Measurements from ENCODE around the gene DAP.
"Not testable (repeated sequence)": the region's sequence is repeated elsewhere in the genome, so short reads cannot be mapped to it uniquely, and the experiment has no call there.

Gene DAP

DNA sequence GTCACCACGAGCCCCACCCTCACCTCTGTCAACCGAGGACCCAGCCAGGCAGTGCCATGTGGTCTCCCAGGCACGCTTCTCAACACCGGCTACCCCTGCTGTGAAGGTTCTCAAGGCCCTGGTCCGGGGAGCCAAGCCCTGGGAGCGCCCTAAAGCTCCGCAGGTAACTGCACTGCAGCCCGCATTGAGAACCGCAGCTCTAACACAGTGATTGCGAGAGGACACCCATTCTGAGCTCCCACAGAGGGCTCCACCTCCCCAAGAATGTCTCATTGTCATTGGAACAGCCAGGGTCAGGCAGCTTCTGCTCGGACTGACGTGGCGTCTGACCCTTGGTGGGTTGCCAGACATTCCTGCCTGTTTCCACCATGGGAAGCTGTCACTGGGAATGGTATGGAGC, 108.9 kb downstream of the DAP start:
- no peaks in the 10 kb centered on the region for H3K9me3 ChIP-seq (ENCODE audit: control insufficient read depth, insufficient read depth, low read length)
- no peaks in the 10 kb centered on the region for H3K27me3 ChIP-seq (ENCODE audit: control insufficient read depth, insufficient read depth, low read length)
- no peaks in the 10 kb centered on the region for H3K4me1 ChIP-seq (ENCODE audit: control insufficient read depth, insufficient read depth, low read length)
- H3K36me3 ChIP-seq (ENCODE audit: control insufficient read depth, insufficient read depth, low read length): peaks cover 9% of the 10 kb centered on the region
- H3K4me3 ChIP-seq (ENCODE audit: low read depth, low read length): no peak overlapping the region
- no peak overlapping the region for H3K9ac ChIP-seq (ENCODE audit: low read depth, low read length)

DNA sequence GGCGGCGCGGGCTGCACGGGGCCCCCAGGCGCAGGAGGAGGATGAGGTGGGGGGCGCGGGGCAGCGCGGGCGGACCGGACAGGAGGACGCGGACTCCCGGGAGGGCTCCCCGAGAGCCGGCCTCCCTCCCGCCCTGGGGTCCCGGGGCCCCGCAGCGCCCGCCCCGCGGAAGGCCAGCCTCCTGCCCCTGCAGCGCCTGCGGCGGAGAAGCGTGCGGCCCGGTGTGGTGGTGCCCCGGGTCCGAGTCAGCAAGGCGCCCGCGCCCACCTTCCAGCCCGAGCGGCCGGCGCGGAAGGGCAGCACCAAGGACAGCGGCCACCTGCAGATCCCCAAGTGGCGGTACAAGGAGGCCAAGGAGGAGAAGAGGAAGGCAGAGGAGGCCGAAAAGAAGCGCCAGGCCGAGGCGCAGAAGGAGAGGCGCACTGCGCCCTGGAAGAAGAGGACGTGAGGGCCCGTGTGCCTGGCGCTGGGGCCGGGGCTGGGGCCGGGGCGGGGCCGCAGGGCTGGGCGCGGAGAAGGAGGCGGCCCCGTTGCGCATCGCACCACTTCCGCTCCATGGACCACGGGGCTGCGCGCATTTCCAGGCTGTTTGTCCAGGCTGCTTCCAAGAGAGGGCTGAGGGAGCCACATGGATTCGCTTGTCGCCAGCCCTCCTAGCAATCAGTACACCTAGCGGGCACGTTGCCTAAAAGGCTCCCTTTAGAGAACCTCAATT, 111.2 kb downstream of the DAP start:
- H3K27me3 ChIP-seq (ENCODE audit: control insufficient read depth, insufficient read depth, low read length): no peaks in the 10 kb centered on the region

DNA sequence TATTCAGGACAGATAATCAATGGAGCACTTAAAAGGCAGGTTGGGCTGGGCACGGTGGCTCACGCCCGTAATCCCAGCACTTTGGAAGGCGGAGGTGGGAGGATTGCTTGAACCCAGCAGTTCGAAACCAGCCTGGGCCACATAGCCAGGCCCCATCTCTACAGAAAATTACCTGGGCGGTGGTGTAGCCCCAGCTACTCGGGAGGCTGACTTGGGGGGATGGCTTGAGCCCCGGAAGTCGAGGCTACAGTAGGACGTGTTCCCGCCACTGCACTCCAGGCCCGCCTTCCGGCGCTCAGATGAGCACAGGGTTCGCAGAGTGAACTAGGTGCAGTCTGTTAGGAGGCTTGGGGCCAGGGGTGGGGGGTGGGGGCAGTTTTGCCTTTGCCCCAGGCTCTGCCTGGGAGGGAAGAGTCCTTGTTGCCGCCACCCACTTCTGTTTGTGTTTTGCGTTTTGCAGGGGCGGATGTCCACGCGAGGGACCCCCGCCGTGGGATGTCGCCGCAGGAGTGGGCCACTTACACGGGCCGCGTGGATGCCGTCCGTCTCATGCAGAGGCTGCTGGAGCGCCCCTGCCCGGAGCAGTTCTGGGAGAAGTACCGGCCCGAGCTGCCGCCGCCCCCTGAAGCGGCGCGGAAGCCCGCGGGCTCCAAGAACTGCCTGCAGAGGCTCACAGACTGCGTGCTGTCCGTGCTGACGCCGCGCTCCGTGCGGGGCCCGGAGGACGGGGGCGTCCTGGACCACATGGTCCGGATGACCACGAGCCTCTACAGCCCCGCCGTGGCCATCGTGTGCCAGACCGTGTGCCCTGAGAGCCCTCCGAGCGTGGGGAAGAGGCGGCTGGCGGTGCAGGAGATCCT, 112.0 kb downstream of the DAP start:
- no peak overlapping the region for H3K4me3 ChIP-seq (ENCODE audit: low read depth, low read length)

More for the DNA sequence above, 111.2 kb downstream of the DAP start:
- H3K36me3 ChIP-seq (ENCODE audit: control insufficient read depth, insufficient read depth, low read length): peaks cover 9% of the 10 kb centered on the region
- H3K9me3 ChIP-seq (ENCODE audit: control insufficient read depth, insufficient read depth, low read length): no peaks in the 10 kb centered on the region
- H3K9ac ChIP-seq (ENCODE audit: low read depth, low read length): no peak overlapping the region
- H3K4me1 ChIP-seq (ENCODE audit: control insufficient read depth, insufficient read depth, low read length): no peaks in the 10 kb centered on the region
- H3K4me3 ChIP-seq (ENCODE audit: low read depth, low read length): no peak overlapping the region

DNA sequence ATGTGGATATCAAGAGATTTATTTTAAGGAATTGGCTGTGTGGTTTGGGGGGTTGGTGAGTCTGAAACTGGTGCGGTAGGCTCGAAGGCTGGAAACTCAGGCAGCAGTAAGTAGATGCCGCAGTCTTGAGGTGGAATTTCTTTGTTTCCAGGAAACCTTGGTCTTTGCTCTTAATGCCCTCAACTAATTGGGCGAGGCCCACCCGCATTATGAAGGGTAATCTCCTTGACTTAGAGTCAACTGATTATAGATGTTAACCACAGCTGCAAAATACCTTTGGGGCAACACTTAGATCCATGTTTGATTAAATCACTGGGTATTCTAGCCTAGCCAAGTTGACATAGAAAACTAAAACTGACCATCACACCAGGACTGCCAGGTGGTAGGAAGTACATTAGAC, 113.4 kb downstream of the DAP start:
- H3K4me3 ChIP-seq (ENCODE audit: low read depth, low read length): no peak overlapping the region
- no peaks in the 10 kb centered on the region for H3K9me3 ChIP-seq (ENCODE audit: control insufficient read depth, insufficient read depth, low read length)
- H3K9ac ChIP-seq (ENCODE audit: low read depth, low read length): no peak overlapping the region
- H3K27me3 ChIP-seq (ENCODE audit: control insufficient read depth, insufficient read depth, low read length): no peaks in the 10 kb centered on the region
- no peaks in the 10 kb centered on the region for H3K4me1 ChIP-seq (ENCODE audit: control insufficient read depth, insufficient read depth, low read length)
- H3K36me3 ChIP-seq (ENCODE audit: control insufficient read depth, insufficient read depth, low read length): peaks cover 3% of the 10 kb centered on the region

More for the DNA sequence above, 112.0 kb downstream of the DAP start:
- no peaks in the 10 kb centered on the region for H3K4me1 ChIP-seq (ENCODE audit: control insufficient read depth, insufficient read depth, low read length)
- H3K27me3 ChIP-seq (ENCODE audit: control insufficient read depth, insufficient read depth, low read length): no peaks in the 10 kb centered on the region
- no peak overlapping the region for H3K9ac ChIP-seq (ENCODE audit: low read depth, low read length)
- H3K9me3 ChIP-seq (ENCODE audit: control insufficient read depth, insufficient read depth, low read length): no peaks in the 10 kb centered on the region
- peaks cover 9% of the 10 kb centered on the region for H3K36me3 ChIP-seq (ENCODE audit: control insufficient read depth, insufficient read depth, low read length)

DNA sequence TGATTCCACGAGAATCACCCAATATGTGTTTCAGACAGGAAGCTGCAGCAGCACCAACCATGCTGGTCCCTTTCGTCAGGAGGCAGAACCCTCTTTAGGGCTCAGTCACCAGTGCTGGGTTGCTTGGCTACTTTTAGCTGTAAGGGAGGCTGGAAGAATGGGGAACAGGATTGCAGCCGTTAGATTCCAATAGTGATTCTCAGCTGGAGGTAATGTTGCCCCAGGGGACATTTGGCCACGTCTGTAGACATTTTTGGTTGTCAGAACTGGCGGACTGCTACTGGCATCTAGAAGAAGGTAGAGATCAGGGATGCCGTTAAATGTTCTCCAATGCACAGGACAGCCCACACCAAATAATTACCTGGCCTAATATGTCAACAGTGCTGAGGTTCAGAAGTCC, 115.4 kb downstream of the DAP start:
- Histone ChIP-seq H3K36me3 (ENCODE audit: control insufficient read depth, insufficient read depth, low read length) (no peaks in the 10 kb centered on the region), H3K27me3 (ENCODE audit: control insufficient read depth, insufficient read depth, low read length) (no peaks in the 10 kb centered on the region), H3K4me1 (ENCODE audit: control insufficient read depth, insufficient read depth, low read length) (no peaks in the 10 kb centered on the region), H3K9me3 (ENCODE audit: control insufficient read depth, insufficient read depth, low read length) (no peaks in the 10 kb centered on the region), H3K4me3 (ENCODE audit: low read depth, low read length) (no peak overlapping the region), H3K9ac (ENCODE audit: low read depth, low read length) (no peak overlapping the region)

DNA sequence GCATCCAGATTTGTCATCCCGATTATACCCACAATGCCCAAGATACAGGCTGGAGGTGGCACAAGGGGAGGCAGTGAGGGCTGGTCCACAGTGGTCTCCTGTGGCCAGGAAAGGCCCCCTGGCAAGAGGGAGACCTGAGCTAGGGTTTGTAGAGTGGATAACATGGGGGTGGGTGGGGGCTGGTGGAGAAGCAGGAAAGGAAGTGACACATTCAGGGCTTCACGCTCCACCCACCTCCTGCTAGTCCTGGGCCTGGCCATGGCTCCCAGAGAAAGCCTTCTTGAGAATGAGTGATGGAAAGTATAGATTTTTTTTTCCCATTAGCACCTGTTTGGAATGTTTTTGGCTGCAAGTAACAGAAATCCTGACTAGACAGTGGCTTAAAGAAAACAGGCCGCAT, 115.9 kb downstream of the DAP start:
- H3K4me3 ChIP-seq (ENCODE audit: low read depth, low read length): no peak overlapping the region
- no peaks in the 10 kb centered on the region for H3K36me3 ChIP-seq (ENCODE audit: control insufficient read depth, insufficient read depth, low read length)
- H3K4me1 ChIP-seq (ENCODE audit: control insufficient read depth, insufficient read depth, low read length): no peaks in the 10 kb centered on the region
- H3K9ac ChIP-seq (ENCODE audit: low read depth, low read length): no peak overlapping the region
- H3K27me3 ChIP-seq (ENCODE audit: control insufficient read depth, insufficient read depth, low read length): no peaks in the 10 kb centered on the region
- H3K9me3 ChIP-seq (ENCODE audit: control insufficient read depth, insufficient read depth, low read length): no peaks in the 10 kb centered on the region

DNA sequence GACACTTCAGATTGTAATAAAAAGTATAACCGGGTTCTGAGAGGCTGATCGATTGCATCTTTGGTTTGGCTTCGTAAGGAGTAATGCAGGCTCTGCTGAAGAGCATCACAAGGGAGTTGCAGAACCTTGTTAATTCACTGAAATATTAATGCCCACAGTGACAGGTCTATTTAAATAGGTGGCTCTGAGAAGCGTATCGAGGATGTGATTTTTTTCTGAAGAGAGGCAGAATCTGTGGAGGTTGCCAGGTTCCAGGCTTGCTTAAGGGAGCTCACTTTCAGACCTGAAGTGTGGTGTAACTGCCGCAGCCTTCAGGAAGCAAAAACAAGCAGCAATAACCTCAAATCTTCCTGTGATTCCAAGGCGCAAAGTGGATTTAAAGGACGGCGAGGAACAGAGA, 116.8 kb downstream of the DAP start:
- H3K27me3 ChIP-seq (ENCODE audit: control insufficient read depth, insufficient read depth, low read length): no peaks in the 10 kb centered on the region
- no peaks in the 10 kb centered on the region for H3K9me3 ChIP-seq (ENCODE audit: control insufficient read depth, insufficient read depth, low read length)
- H3K36me3 ChIP-seq (ENCODE audit: control insufficient read depth, insufficient read depth, low read length): no peaks in the 10 kb centered on the region
- H3K4me3 ChIP-seq (ENCODE audit: low read depth, low read length): no peak overlapping the region
- H3K9ac ChIP-seq (ENCODE audit: low read depth, low read length): no peak overlapping the region
- H3K4me1 ChIP-seq (ENCODE audit: control insufficient read depth, insufficient read depth, low read length): no peaks in the 10 kb centered on the region

DNA sequence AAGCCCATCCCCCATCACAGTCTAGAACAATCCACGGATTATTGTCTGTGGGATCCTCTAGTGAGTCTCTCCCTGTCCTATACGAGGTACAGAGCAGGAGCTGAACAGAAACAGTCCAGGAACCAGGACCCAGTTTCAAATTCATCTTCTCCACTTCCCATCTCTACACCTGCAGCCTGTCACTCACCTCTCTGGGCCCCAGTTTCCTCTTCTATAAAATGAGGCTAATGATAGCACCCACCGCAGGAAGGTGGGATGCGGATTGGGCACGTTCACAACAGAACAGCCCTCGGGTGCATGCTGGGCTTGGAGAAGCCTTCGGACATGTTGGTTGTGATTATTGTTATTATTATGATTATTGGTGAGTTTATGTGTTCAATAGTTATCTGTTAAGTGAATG, 118.7 kb downstream of the DAP start:
- peaks cover 7% of the 10 kb centered on the region for H3K4me1 ChIP-seq (ENCODE audit: control insufficient read depth, insufficient read depth, low read length)
- no peaks in the 10 kb centered on the region for H3K9me3 ChIP-seq (ENCODE audit: control insufficient read depth, insufficient read depth, low read length)
- H3K9ac ChIP-seq (ENCODE audit: low read depth, low read length): no peak overlapping the region
- no peaks in the 10 kb centered on the region for H3K27me3 ChIP-seq (ENCODE audit: control insufficient read depth, insufficient read depth, low read length)
- no peak overlapping the region for H3K4me3 ChIP-seq (ENCODE audit: low read depth, low read length)
- no peaks in the 10 kb centered on the region for H3K36me3 ChIP-seq (ENCODE audit: control insufficient read depth, insufficient read depth, low read length)

DNA sequence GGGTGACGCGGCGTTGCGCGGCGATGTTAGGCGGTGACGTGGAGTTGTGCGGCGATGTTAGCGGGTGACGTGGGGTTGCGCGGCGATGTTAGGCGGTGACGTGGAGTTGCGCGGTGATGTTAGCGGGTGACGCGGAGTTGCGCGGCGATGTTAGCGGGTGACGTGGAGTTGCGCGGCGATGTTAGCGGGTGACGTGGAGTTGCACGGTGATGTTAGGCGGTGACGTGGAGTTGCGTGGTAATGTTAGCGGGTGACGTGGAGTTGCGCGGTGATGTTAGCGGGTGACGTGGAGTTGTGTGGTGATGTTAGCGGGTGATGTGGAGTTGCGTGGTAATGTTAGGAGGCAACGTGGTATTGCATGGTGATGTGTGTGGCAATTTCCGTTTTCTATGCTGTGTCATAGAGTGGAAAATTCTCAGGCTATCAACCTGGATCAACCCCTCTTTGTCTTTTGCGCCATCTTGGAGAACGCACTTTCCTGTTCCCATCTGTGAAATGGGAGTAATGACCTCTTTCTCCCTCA, 121.1 kb downstream of the DAP start:
- Histone ChIP-seq H3K9ac (ENCODE audit: low read depth, low read length) (no peak overlapping the region), H3K9me3 (ENCODE audit: control insufficient read depth, insufficient read depth, low read length) (no peaks in the 10 kb centered on the region), H3K4me3 (ENCODE audit: low read depth, low read length) (no peak overlapping the region), H3K27me3 (ENCODE audit: control insufficient read depth, insufficient read depth, low read length) (no peaks in the 10 kb centered on the region), H3K4me1 (ENCODE audit: control insufficient read depth, insufficient read depth, low read length) (peaks cover 22% of the 10 kb centered on the region), H3K36me3 (ENCODE audit: control insufficient read depth, insufficient read depth, low read length) (no peaks in the 10 kb centered on the region)

DNA sequence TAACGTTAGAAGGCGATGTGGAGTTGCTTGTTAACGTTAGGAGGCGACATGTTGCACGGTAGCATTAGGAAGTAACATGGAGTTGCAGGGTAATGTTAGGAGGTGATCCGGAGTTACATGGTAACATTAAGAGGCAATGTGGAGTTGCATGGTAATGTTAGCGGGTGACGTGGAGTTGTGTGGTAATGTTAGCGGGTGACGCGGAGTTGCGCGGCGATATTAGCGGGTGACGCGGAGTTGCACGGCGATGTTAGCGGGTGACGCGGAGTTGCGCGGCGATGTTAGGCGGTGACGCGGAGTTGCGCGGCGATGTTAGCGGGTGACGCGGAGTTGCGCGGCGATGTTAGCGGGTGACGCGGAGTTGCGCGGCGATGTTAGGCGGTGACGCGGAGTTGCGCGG, 122.3 kb downstream of the DAP start:
- not testable (repeated sequence) for H3K9me3 ChIP-seq (ENCODE audit: control insufficient read depth, insufficient read depth, low read length); H3K36me3 ChIP-seq (ENCODE audit: control insufficient read depth, insufficient read depth, low read length); H3K4me3 ChIP-seq (ENCODE audit: low read depth, low read length); H3K9ac ChIP-seq (ENCODE audit: low read depth, low read length); H3K27me3 ChIP-seq (ENCODE audit: control insufficient read depth, insufficient read depth, low read length)
- peaks cover 22% of the 10 kb centered on the region for H3K4me1 ChIP-seq (ENCODE audit: control insufficient read depth, insufficient read depth, low read length)

DNA sequence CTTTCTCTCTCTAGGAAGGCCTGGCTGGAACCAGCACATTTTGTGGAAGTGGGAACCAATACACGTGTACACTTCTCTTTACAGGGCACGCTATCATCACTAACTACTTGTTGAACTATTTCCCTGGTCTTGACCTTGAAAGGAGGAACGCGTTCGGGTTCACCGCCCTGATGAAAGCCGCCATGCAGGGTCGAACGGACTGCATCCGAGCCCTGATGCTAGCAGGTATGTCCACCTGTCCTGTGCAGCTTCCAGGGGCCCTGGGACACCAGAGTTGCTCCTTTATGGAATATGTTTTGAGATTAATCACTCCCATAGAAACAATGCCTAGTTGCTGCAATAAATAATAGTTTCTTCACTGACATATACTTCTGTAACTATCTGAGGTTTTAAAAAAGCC, 123.1 kb downstream of the DAP start:
- H3K27me3 ChIP-seq (ENCODE audit: control insufficient read depth, insufficient read depth, low read length): no peaks in the 10 kb centered on the region
- peak overlapping the region; percentile 43 for H3K4me3 ChIP-seq (ENCODE audit: low read depth, low read length)
- no peaks in the 10 kb centered on the region for H3K9me3 ChIP-seq (ENCODE audit: control insufficient read depth, insufficient read depth, low read length)
- no peaks in the 10 kb centered on the region for H3K36me3 ChIP-seq (ENCODE audit: control insufficient read depth, insufficient read depth, low read length)
- H3K4me1 ChIP-seq (ENCODE audit: control insufficient read depth, insufficient read depth, low read length): peaks cover 22% of the 10 kb centered on the region
- no peak overlapping the region for H3K9ac ChIP-seq (ENCODE audit: low read depth, low read length)
